Calu3 (cell line): Measurements from ENCODE around the gene CCNI. TPM values are rescaled to one million over a fixed set of nuclear protein-coding genes. Genes with fewer than 3 reads are reported as not detected.
"Not testable (repeated sequence)": the region's sequence is repeated elsewhere in the genome, so short reads cannot be mapped to it uniquely, and the experiment has no call there.

Source experiments
- BruUV-seq: library from RNA; stranded (reverse); fragments of 400-500 nt; replicated peaks from 2 replicates; lab custom pipeline; 2021; lab: Mats Ljungman, UMichigan
- CTCF ChIA-PET: fragments of 300-600 bp; sonication (Branson Sonifier 250); formaldehyde crosslinking; loops from one replicate; lab custom pipeline; 2022; ENCODE audit warnings: antibody characterized with exemption; lab: Charles Lee
- DNase-seq: peaks from one replicate; pipeline ENCODE4 v3.0.0; 2022
- H3K27ac Mint-ChIP-seq: one replicate; pipeline ENCODE4 v1.8.0; 2022; ENCODE audit warnings: mixed read lengths; ENCODE audit not compliant: unreplicated experiment
- H3K27me3 Mint-ChIP-seq: one replicate; pipeline ENCODE4 v1.8.0; 2022; ENCODE audit warnings: mixed read lengths; ENCODE audit not compliant: unreplicated experiment
- H3K36me3 Mint-ChIP-seq: one replicate; pipeline ENCODE4 v1.8.0; 2022; ENCODE audit warnings: mild to moderate bottlenecking, moderate library complexity, mixed read lengths; ENCODE audit not compliant: insufficient read depth, unreplicated experiment
- H3K4me1 Mint-ChIP-seq: one replicate; pipeline ENCODE4 v1.8.0; 2022; ENCODE audit warnings: mild to moderate bottlenecking, low read depth, mixed read lengths; ENCODE audit not compliant: unreplicated experiment
- H3K4me3 Mint-ChIP-seq: one replicate; pipeline ENCODE4 v1.8.0; 2022; ENCODE audit warnings: mild to moderate bottlenecking, low read depth, moderate library complexity, mixed read lengths; ENCODE audit not compliant: unreplicated experiment
- H3K9me3 Mint-ChIP-seq: one replicate; pipeline ENCODE4 v1.8.0; 2022; ENCODE audit warnings: low read depth, mixed read lengths; ENCODE audit not compliant: unreplicated experiment
- CTCF ChIP-seq: fragments of 200-600 bp; IDR thresholded peaks from one replicate; pipeline ENCODE4 v1.8.0; 2022; ENCODE audit warnings: antibody characterized with exemption; ENCODE audit not compliant: unreplicated experiment
- intact Hi-C: fragments of 100-400 bp; cut with micrococcal nuclease; formaldehyde crosslinking; loops from one replicate; pipeline ENCODE4 v1.10.0; 2022; ENCODE audit not compliant: unreplicated experiment
- total RNA-seq: library from RNA; stranded (reverse); gene quantifications from 2 replicates; pipeline ENCODE4 v1.2.3, GENCODE V29; 2022

The CCNI gene
- total RNA-seq, 1 experiment from 2014 or later, result 136 TPM

- H3K36me3 Mint-ChIP-seq, result peaks cover 5% of the 10 kb centered on the region
- intact Hi-C loops, result no loop called here
- no peaks in the 10 kb centered on the region for H3K27me3 Mint-ChIP-seq
- CTCF ChIA-PET, result interaction anchor here (0.8 to 2.8 kb wide), 3 partner anchors 21 to 130 kb away, joined by 3 to 15 read pairs (median 3); no protein-coding TSS in a partner anchor
- no peak overlapping the region for H3K27ac Mint-ChIP-seq
- TF ChIP-seq CTCF, result no peak
- H3K4me1 Mint-ChIP-seq, result peaks cover 17% of the 10 kb centered on the region
- H3K9me3 Mint-ChIP-seq, result no peaks in the 10 kb centered on the region
- no peak for DNase-seq
- no TSS peak for BruUV-seq
- H3K4me3 Mint-ChIP-seq, result no peak overlapping the region
Observed at GRCh38 chr4:77073106-77073809, 2.5 kb downstream of the CCNI start.

GRCh38 chr4:77072195-77072753 is 3.5 kb downstream of the CCNI start:
- no peak overlapping the region for H3K4me3 Mint-ChIP-seq
- H3K4me1 Mint-ChIP-seq, result peaks cover 17% of the 10 kb centered on the region
- intact Hi-C loops, result no loop called here

GRCh38 chr4:77069514-77069913 is 6.3 kb downstream of the CCNI start:
- CTCF ChIA-PET, H3K27ac Mint-ChIP-seq: not testable (repeated sequence)

More at GRCh38 chr4:77072195-77072753, 3.5 kb downstream of the CCNI start:
- no peaks in the 10 kb centered on the region for H3K9me3 Mint-ChIP-seq
- BruUV-seq, result no TSS peak
- TF ChIP-seq CTCF, result no peak
- CTCF ChIA-PET, result interaction anchor here (0.7 to 2.8 kb wide), 6 partner anchors 16 to 287 kb away, joined by 3 to 15 read pairs (median 4); no protein-coding TSS in a partner anchor
- H3K27ac Mint-ChIP-seq, result no peak overlapping the region
- peaks cover 5% of the 10 kb centered on the region for H3K36me3 Mint-ChIP-seq
- H3K27me3 Mint-ChIP-seq, result no peaks in the 10 kb centered on the region
- DNase-seq, result peak; percentile 49

GRCh38 chr4:77065382-77065781 is 10.4 kb downstream of the CCNI start:
- peaks cover 22% of the 10 kb centered on the region for H3K36me3 Mint-ChIP-seq
- no peaks in the 10 kb centered on the region for H3K9me3 Mint-ChIP-seq
- TF ChIP-seq CTCF, result no peak
- DNase-seq, result no peak
- CTCF ChIA-PET, result no interaction called here
- no peaks in the 10 kb centered on the region for H3K27me3 Mint-ChIP-seq
- intact Hi-C loops, result no loop called here
- H3K4me3 Mint-ChIP-seq, result no peak overlapping the region
- BruUV-seq, result no TSS peak
- H3K4me1 Mint-ChIP-seq, result peaks cover 9% of the 10 kb centered on the region
- no peak overlapping the region for H3K27ac Mint-ChIP-seq

More at GRCh38 chr4:77069514-77069913, 6.3 kb downstream of the CCNI start:
- intact Hi-C loops, DNase-seq, BruUV-seq, H3K27me3 Mint-ChIP-seq, H3K9me3 Mint-ChIP-seq, H3K4me3 Mint-ChIP-seq, H3K36me3 Mint-ChIP-seq: not testable (repeated sequence)
- peaks cover 17% of the 10 kb centered on the region for H3K4me1 Mint-ChIP-seq
